GM23248 (cell line): ENCODE results near the gene SLC22A2. TPM values are rescaled to one million over a fixed set of nuclear protein-coding genes. Genes with fewer than 3 reads are reported as not detected.

Source experiments
- DNase-seq: peaks from one replicate; pipeline ENCODE4 v3.0.0-alpha.2; 2015
- H2AFZ ChIP-seq: fragments of 200-600 bp; sonication (generic); 2 replicates; pipeline ENCODE4 v1.6.1; 2016; ENCODE audit warnings: antibody characterized with exemption
- H3F3A ChIP-seq: fragments of 200-600 bp; sonication (generic); 2 replicates; pipeline ENCODE4 v1.6.1; 2016; ENCODE audit warnings: mild to moderate bottlenecking, antibody characterized with exemption, mixed run types; ENCODE audit not compliant: insufficient read depth
- H3K27ac ChIP-seq: fragments of 200-600 bp; sonication (generic); 2 replicates; pipeline ENCODE4 v1.5.1; 2016; ENCODE audit warnings: mild to moderate bottlenecking
- H3K27me3 ChIP-seq: fragments of 200-600 bp; sonication (generic); replicated peaks from 2 replicates; pipeline ENCODE4 v1.6.1; 2016; ENCODE audit warnings: mild to moderate bottlenecking; ENCODE audit not compliant: insufficient read depth
- H3K36me3 ChIP-seq: fragments of 200-600 bp; sonication (generic); 2 replicates; pipeline ENCODE4 v1.6.1; 2016; ENCODE audit warnings: low read depth, mild to moderate bottlenecking
- H3K4me1 ChIP-seq: fragments of 200-600 bp; sonication (generic); 2 replicates; pipeline ENCODE4 v1.6.1; 2016; ENCODE audit warnings: mild to moderate bottlenecking; ENCODE audit not compliant: insufficient read depth
- H3K4me2 ChIP-seq: fragments of 200-600 bp; sonication (generic); one replicate; pipeline ENCODE4 v1.6.1; 2016; ENCODE audit warnings: mild to moderate bottlenecking; ENCODE audit not compliant: unreplicated experiment
- H3K4me3 ChIP-seq: fragments of 200-600 bp; sonication (generic); 2 replicates; pipeline ENCODE4 v1.5.1; 2016; ENCODE audit warnings: mild to moderate bottlenecking
- H3K79me2 ChIP-seq: fragments of 200-600 bp; sonication (generic); 2 replicates; pipeline ENCODE4 v1.6.1; 2016; ENCODE audit warnings: mild to moderate bottlenecking; ENCODE audit not compliant: insufficient read depth
- H3K9ac ChIP-seq: fragments of 200-600 bp; sonication (generic); 2 replicates; pipeline ENCODE4 v1.6.1; 2016; ENCODE audit warnings: mild to moderate bottlenecking
- H3K9me2 ChIP-seq: fragments of 200-600 bp; sonication (generic); 2 replicates; pipeline ENCODE4 v1.6.1; 2016; ENCODE audit warnings: mixed run types, mild to moderate bottlenecking, moderate library complexity; ENCODE audit not compliant: insufficient read depth
- H3K9me3 ChIP-seq: fragments of 200-600 bp; sonication (generic); one replicate; pipeline ENCODE4 v1.6.1; 2017; ENCODE audit warnings: low read depth
- H4K20me1 ChIP-seq: fragments of 200-600 bp; sonication (generic); 2 replicates; pipeline ENCODE4 v1.6.0; 2016; ENCODE audit not compliant: insufficient read depth
- EZH2 ChIP-seq: fragments of 200-600 bp; sonication (generic); IDR thresholded peaks from 2 replicates; pipeline ENCODE4 v1.6.1; 2018; ENCODE audit warnings: antibody characterized with exemption, mild to moderate bottlenecking; ENCODE audit not compliant: insufficient read depth, poor library complexity, severe bottlenecking
- EZH2phosphoT487 ChIP-seq: fragments of 200-600 bp; sonication (generic); IDR thresholded peaks from 2 replicates; pipeline ENCODE4 v1.6.1; 2018; ENCODE audit warnings: antibody characterized with exemption, moderate library complexity, mild to moderate bottlenecking, low read depth; ENCODE audit not compliant: insufficient read depth
- WGBS, 2 experiments: methylation state at CpG; one replicate each; pipeline ENCODE4 v1.1.6; 2015 to 2017; ENCODE audit warnings: low lambda C conversion rate in 2 of 2, low coverage in 1 of 2; ENCODE audit errors: missing lambda C conversion rate in 2 of 2; 5-methylcytosine and 5-hydroxymethylcytosine counted together
- in situ Hi-C: fragments of 300-500 bp; cut with MboI; formaldehyde crosslinking; loops from 2 replicates; pipeline ENCODE4 v1.15.0; 2020
- polyA plus RNA-seq: library from polyadenylated mRNA; unstranded; fragments of >200 nt; fragmentation: Nextera tagmentation; extraction: Ambion mirVana; gene quantifications from 2 replicates; pipeline ENCODE4 v1.2.1, GENCODE V29; 2016
- total RNA-seq: library from RNA; depleted of rRNA; stranded (reverse); fragments of >200 nt; shearing (Covaris generic); gene quantifications from 2 replicates; pipeline ENCODE4 v1.2.3, GENCODE V29; 2014

Gene SLC22A2
- total and polyA plus RNA-seq, 2 experiments from 2014 or later, result not detected

- Histone ChIP-seq H3K4me1 (no peaks in the 10 kb centered on the region), H3K36me3 (no peaks in the 10 kb centered on the region), H3K4me2 (no peak overlapping the region), H4K20me1 (no peaks in the 10 kb centered on the region), H3K27me3 (no peaks in the 10 kb centered on the region), H3K4me3 (no peak overlapping the region), H3K9me2 (no peaks in the 10 kb centered on the region), H3K79me2 (no peaks in the 10 kb centered on the region), H3F3A (no peaks in the 10 kb centered on the region), H3K9ac (no peak overlapping the region), H3K27ac (no peak overlapping the region), H2AFZ (no peak overlapping the region), H3K9me3 (no peaks in the 10 kb centered on the region)
- TF ChIP-seq EZH2 (no peak), EZH2phosphoT487 (no peak)
- no peak for DNase-seq
- in situ Hi-C loops, result no loop called here
Observed at GRCh38 chr6:160197662-160198061, 61.0 kb downstream of the SLC22A2 start.

DNA sequence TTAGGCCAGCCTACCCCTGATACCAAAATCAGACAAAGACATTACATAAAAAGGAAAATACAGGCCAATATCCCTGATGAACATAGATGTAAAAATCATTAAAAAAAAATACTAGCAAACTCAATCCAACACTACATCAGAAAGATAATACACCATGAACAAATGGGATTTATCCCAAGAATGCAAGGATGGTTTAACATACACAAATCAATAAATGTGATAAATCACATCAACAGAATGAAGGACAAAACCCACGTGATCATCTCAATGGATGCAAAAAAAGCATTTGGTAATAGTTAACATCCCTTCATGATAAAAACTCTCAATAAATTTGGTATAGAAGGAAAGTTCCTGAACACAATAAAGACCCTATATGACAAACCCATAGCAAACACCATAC is 63.8 kb downstream of the SLC22A2 start:
- DNase-seq, result no peak
- in situ Hi-C loops, result no loop called here

GRCh38 chr6:160192840-160193239 is 65.8 kb downstream of the SLC22A2 start:
- TF ChIP-seq EZH2phosphoT487 (no peak), EZH2 (no peak)
- Histone ChIP-seq H4K20me1 (no peaks in the 10 kb centered on the region), H3K4me2 (no peak overlapping the region), H3K27ac (no peak overlapping the region), H3K9me3 (no peaks in the 10 kb centered on the region), H3K9ac (no peak overlapping the region), H2AFZ (no peak overlapping the region), H3K79me2 (no peaks in the 10 kb centered on the region), H3K9me2 (no peaks in the 10 kb centered on the region), H3F3A (no peaks in the 10 kb centered on the region), H3K4me1 (no peaks in the 10 kb centered on the region), H3K36me3 (no peaks in the 10 kb centered on the region), H3K27me3 (no peaks in the 10 kb centered on the region), H3K4me3 (no peak overlapping the region)
- in situ Hi-C loops, result no loop called here
- WGBS, 2 experiments, result 56 to 61% methylated on average over 1 of the region's 1 CpG
- no peak for DNase-seq

More for the DNA sequence above, 63.8 kb downstream of the SLC22A2 start:
- H3K4me3 ChIP-seq, result no peak overlapping the region
- H4K20me1 ChIP-seq, result no peaks in the 10 kb centered on the region
- H3K4me1 ChIP-seq, result no peaks in the 10 kb centered on the region
- H3K27me3 ChIP-seq, result no peaks in the 10 kb centered on the region
- H2AFZ ChIP-seq, result no peak overlapping the region
- H3K79me2 ChIP-seq, result no peaks in the 10 kb centered on the region
- no peaks in the 10 kb centered on the region for H3K9me3 ChIP-seq
- H3F3A ChIP-seq, result no peaks in the 10 kb centered on the region
- no peak overlapping the region for H3K4me2 ChIP-seq
- no peaks in the 10 kb centered on the region for H3K9me2 ChIP-seq
- H3K27ac ChIP-seq, result no peak overlapping the region
- 6 to 11% methylated on average over 1 of the region's 1 CpG for WGBS, 2 experiments
- H3K9ac ChIP-seq, result no peak overlapping the region
- no peaks in the 10 kb centered on the region for H3K36me3 ChIP-seq
- TF ChIP-seq EZH2phosphoT487, result no peak
- no peak for TF ChIP-seq EZH2

GRCh38 chr6:160190973-160191372 is 67.6 kb downstream of the SLC22A2 start:
- in situ Hi-C loops, result no loop called here
- no peaks in the 10 kb centered on the region for H3F3A ChIP-seq
- H3K4me1 ChIP-seq, result no peaks in the 10 kb centered on the region
- H3K4me2 ChIP-seq, result no peak overlapping the region
- no peaks in the 10 kb centered on the region for H3K9me3 ChIP-seq
- no peak overlapping the region for H3K4me3 ChIP-seq
- H3K27me3 ChIP-seq, result no peaks in the 10 kb centered on the region
- no peak for DNase-seq
- H3K36me3 ChIP-seq, result no peaks in the 10 kb centered on the region
- no peaks in the 10 kb centered on the region for H3K79me2 ChIP-seq
- H3K27ac ChIP-seq, result no peak overlapping the region
- TF ChIP-seq EZH2phosphoT487, result no peak
- TF ChIP-seq EZH2, result no peak
- no peak overlapping the region for H3K9ac ChIP-seq
- H3K9me2 ChIP-seq, result no peaks in the 10 kb centered on the region
- H2AFZ ChIP-seq, result no peak overlapping the region
- H4K20me1 ChIP-seq, result no peaks in the 10 kb centered on the region

- Histone ChIP-seq H2AFZ (no peak overlapping the region), H3K4me3 (no peak overlapping the region), H3K4me2 (no peak overlapping the region), H3K79me2 (no peaks in the 10 kb centered on the region), H3K36me3 (no peaks in the 10 kb centered on the region), H3F3A (no peaks in the 10 kb centered on the region), H3K27me3 (no peaks in the 10 kb centered on the region), H3K27ac (no peak overlapping the region), H3K9me3 (no peaks in the 10 kb centered on the region), H4K20me1 (no peaks in the 10 kb centered on the region), H3K9me2 (no peaks in the 10 kb centered on the region), H3K9ac (no peak overlapping the region), H3K4me1 (no peaks in the 10 kb centered on the region)
- in situ Hi-C loops, result no loop called here
- no peak for TF ChIP-seq EZH2phosphoT487
- WGBS, 2 experiments, result 24 to 26% methylated on average over 1 of the region's 1 CpG
- no peak for DNase-seq
Observed at GRCh38 chr6:160190081-160190480, 68.5 kb downstream of the SLC22A2 start.
